ENCODE data around the gene LACTB. TPM values are rescaled to one million over a fixed set of nuclear protein-coding genes. Genes with fewer than 3 reads are reported as not detected.
"Not testable (repeated sequence)": the region's sequence is repeated elsewhere in the genome, so short reads cannot be mapped to it uniquely, and the experiment has no call there.

The LACTB gene
- total RNA-seq, 4 donors from 2014 or later = 13.6 to 25.0 (median 19.4) TPM

- peak in 1 of 2 donors; percentile 66 for DNase-seq (ENCODE audit: low spot score in 2 of 2)
- no peak overlapping the region for H3K4me3 ChIP-seq (ENCODE audit: low read depth, poor library complexity, severe bottlenecking)
- intact Hi-C loops (cut with DNase I; ENCODE audit: low total_unique reads) = loop anchor here (10.0 kb wide), 3 partner anchors 247 to 1217 kb away; no protein-coding TSS in a partner anchor
- WGBS, 2 donors = 67 to 68% methylated on average over 4 of the region's 4 CpGs
- TF ChIP-seq POLR2A (IDR thresholded peaks at IDR 0.05) (no peak), CTCF (IDR thresholded peaks at IDR 0.05) (no peak)
Observed at GRCh38 chr15:63091679-63092446, 29.8 kb upstream of the LACTB start.

DNA sequence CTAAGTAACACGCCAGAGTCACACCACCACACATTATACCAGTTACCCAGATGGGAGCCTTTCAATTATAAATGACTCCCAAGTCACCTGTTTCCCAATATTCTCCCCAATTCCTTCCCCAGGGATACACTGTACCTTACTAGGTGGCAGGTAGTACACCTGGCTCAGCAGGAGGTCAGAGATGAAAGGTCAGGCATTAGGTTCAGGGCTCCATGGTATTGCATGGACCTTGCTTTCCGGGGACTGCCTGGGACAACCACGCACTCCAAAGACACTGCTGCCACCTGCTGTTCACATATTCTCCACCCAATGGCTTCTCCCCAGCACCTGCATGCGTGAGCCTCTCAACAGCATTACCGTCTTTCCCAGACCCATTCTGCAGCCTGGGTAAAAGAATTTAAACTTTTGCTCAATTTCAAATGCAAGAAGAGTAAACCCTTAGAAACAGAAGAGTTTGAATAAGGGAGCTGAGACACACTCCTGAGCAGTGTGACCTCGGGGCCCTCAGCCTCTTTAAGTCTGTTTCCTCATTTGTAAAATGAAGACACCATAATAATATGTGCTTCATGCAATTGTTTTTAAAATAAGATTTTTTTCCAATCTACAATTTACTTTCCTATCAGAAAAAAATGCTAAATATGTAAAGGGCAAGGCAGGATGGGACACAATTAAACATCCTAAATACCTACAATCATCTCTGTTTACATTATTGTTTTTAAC lies 28.0 kb upstream of the LACTB start:
- intact Hi-C loops (cut with DNase I; ENCODE audit: low total_unique reads) = loop anchor here (10.0 kb wide), 3 partner anchors 249 to 1219 kb away; no protein-coding TSS in a partner anchor
- TF ChIP-seq POLR2A (IDR thresholded peaks at IDR 0.05) = no peak
- peak in 1 of 3 donors; percentile 50 for TF ChIP-seq CTCF (IDR thresholded peaks at IDR 0.05)
- DNase-seq (ENCODE audit: low spot score in 2 of 2) = peak; percentile 81 to 94
- WGBS, 2 donors = 26 to 30% methylated on average over 6 of the region's 6 CpGs
- no peak overlapping the region for H3K4me3 ChIP-seq (ENCODE audit: low read depth, poor library complexity, severe bottlenecking)

- intact Hi-C loops (cut with DNase I; ENCODE audit: low total_unique reads) = loop anchor here (10.0 kb wide), 3 partner anchors 250 to 1220 kb away; no protein-coding TSS in a partner anchor
- peak in 1 of 2 donors; percentile 14 for DNase-seq (ENCODE audit: low spot score in 2 of 2)
- H3K4me3 ChIP-seq (ENCODE audit: low read depth, poor library complexity, severe bottlenecking) = no peak overlapping the region
- WGBS, 2 donors = 83 to 85% methylated on average over 2 of the region's 2 CpGs
- no peak for TF ChIP-seq POLR2A (IDR thresholded peaks at IDR 0.05)
- TF ChIP-seq CTCF (IDR thresholded peaks at IDR 0.05) = no peak
Observed at GRCh38 chr15:63094495-63094931, 27.1 kb upstream of the LACTB start.

- H3K4me3 ChIP-seq (ENCODE audit: low read depth, poor library complexity, severe bottlenecking) = no peak overlapping the region
- intact Hi-C loops (cut with DNase I; ENCODE audit: low total_unique reads) = loop anchor here (10.0 kb wide), 3 partner anchors 251 to 1221 kb away; no protein-coding TSS in a partner anchor
- no peak for TF ChIP-seq POLR2A (IDR thresholded peaks at IDR 0.05)
- no peak for TF ChIP-seq CTCF (IDR thresholded peaks at IDR 0.05)
- DNase-seq (ENCODE audit: low spot score in 2 of 2) = peak in 1 of 2 donors; percentile 31
- 98 to 100% methylated on average over 4 of the region's 4 CpGs for WGBS, 2 donors
Observed at GRCh38 chr15:63096178-63096577, 25.5 kb upstream of the LACTB start.

- DNase-seq (ENCODE audit: low spot score in 2 of 2) = peak in 1 of 2 donors; percentile 71
Observed at GRCh38 chr15:63098901-63099300, 22.8 kb upstream of the LACTB start.

DNA sequence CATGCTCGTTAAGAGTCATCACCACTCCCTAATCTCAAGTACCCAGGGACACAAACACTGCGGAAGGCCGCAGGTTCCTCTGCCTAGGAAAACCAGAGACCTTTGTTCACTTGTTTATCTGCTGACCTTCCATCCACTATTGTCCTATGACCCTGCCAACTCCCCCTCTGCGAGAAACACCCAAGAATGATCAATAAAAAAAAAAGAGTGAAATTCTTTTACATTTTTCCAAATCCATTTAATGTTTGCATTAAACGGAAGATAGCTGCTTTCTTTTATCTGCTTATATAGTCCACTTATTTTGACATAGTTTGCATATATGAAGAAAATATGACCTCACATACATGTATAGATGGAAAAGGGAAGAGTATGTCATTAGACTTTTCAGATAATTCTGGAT lies 22.1 kb upstream of the LACTB start:
- not testable (repeated sequence) for H3K4me3 ChIP-seq (ENCODE audit: low read depth, poor library complexity, severe bottlenecking); DNase-seq (ENCODE audit: low spot score in 2 of 2)
- WGBS, 2 donors = 85 to 86% methylated on average over 5 of the region's 5 CpGs
- intact Hi-C loops (cut with DNase I; ENCODE audit: low total_unique reads) = loop anchor here (10.0 kb wide), 3 partner anchors 255 to 1225 kb away; no protein-coding TSS in a partner anchor

More at GRCh38 chr15:63098901-63099300, 22.8 kb upstream of the LACTB start:
- H3K4me3 ChIP-seq (ENCODE audit: low read depth, poor library complexity, severe bottlenecking) = not testable (repeated sequence)
- WGBS, 2 donors = 87 to 93% methylated on average over 6 to 15 of the region's 33 CpGs
- intact Hi-C loops (cut with DNase I; ENCODE audit: low total_unique reads) = loop anchor here (10.0 kb wide), 3 partner anchors 254 to 1224 kb away; no protein-coding TSS in a partner anchor
